ENCODE results near the gene SYN1. TPM values are rescaled to one million over a fixed set of nuclear protein-coding genes. Genes with fewer than 3 reads are reported as not detected.

The SYN1 gene
- total RNA-seq, 1 experiment from 2014 or later = 11.7 TPM

- Histone ChIP-seq H3K23ac (ENCODE audit: insufficient read length, low read depth, low read length) (no peak overlapping the region), H3K23me2 (ENCODE audit: insufficient read length, low read depth, low read length, poor library complexity, severe bottlenecking) (peaks cover 4% of the 10 kb centered on the region), H4K91ac (ENCODE audit: insufficient read length, low read depth, low read length) (no peak overlapping the region), H2BK120ac (ENCODE audit: low read depth, low read length, poor library complexity, severe bottlenecking) (no peak overlapping the region), H3K9ac (ENCODE audit: extremely low read depth, insufficient read length, low read length) (no peak overlapping the region), H2AK5ac (ENCODE audit: insufficient read length, low read length) (no peak overlapping the region), H3K4me1 (ENCODE audit: insufficient read depth, low read length) (peaks cover 1% of the 10 kb centered on the region; the same call in 1 of the 2 replicates), H4K20me1 (ENCODE audit: control insufficient read depth, insufficient read depth, insufficient read length) (no peaks in the 10 kb centered on the region), H2BK5ac (ENCODE audit: insufficient read length, low read length) (no peak overlapping the region), H3K4ac (ENCODE audit: low read depth, low read length) (no peak overlapping the region), H2AFZ (ENCODE audit: low read length) (no peak overlapping the region), H3K27ac (ENCODE audit: insufficient read length, low read depth, low read length) (no peak overlapping the region), H2BK15ac (ENCODE audit: low read depth, low read length) (no peak overlapping the region), H3T11ph (ENCODE audit: low read length) (no peak overlapping the region), H4K5ac (ENCODE audit: insufficient read length, low read depth, low read length) (no peak overlapping the region), H3K27me3 (ENCODE audit: insufficient read depth, low read length) (no peaks in the 10 kb centered on the region), H4K8ac (replicated peaks; ENCODE audit: insufficient read length, low read depth, low read length) (no peak overlapping the region), H3K79me1 (ENCODE audit: insufficient read depth, low read depth, low read length, poor library complexity, severe bottlenecking) (no peaks in the 10 kb centered on the region), H3K9me3 (ENCODE audit: control insufficient read depth, low read depth, low read length) (peaks cover 16% of the 10 kb centered on the region), H3K4me2 (ENCODE audit: insufficient read depth, insufficient read length, low read length) (no peak overlapping the region), H2BK12ac (ENCODE audit: insufficient read length, low read depth, low read length) (no peak overlapping the region), H3K79me2 (ENCODE audit: insufficient read depth, low read length) (no peaks in the 10 kb centered on the region), H3K56ac (ENCODE audit: insufficient read length, low read depth, low read length) (no peak overlapping the region), H2BK20ac (ENCODE audit: low read depth, low read length, poor library complexity, severe bottlenecking) (no peak overlapping the region), H3K14ac (ENCODE audit: insufficient read depth, low read length) (no peak overlapping the region), H3K18ac (ENCODE audit: insufficient read length, low read depth, low read length) (no peak overlapping the region)
- no peak for DNase-seq
- H3K4me3 Mint-ChIP-seq = no peak overlapping the region; a peak in 1 of 5 replicates
- H3K36me3 Mint-ChIP-seq (ENCODE audit: insufficient read depth in 1 of 3, low read depth in 3 of 3) = peaks cover 3 to 12% (median 7%) of the 10 kb centered on the region in 3 experiments; a peak in 5 of 7 replicates
- TF ChIP-seq CTCF (conservative IDR thresholded peaks at IDR 0.05) = no peak
- H3K9me3 Mint-ChIP-seq = peaks cover 69 to 82% of the 10 kb centered on the region in 2 experiments
- no peaks in the 10 kb centered on the region for H3K27me3 Mint-ChIP-seq (ENCODE audit: low read depth)
- no peak overlapping the region; a peak in 1 of 7 replicates for H3K27ac Mint-ChIP-seq
- peaks cover 14 to 31% of the 10 kb centered on the region in 2 experiments for H3K4me1 Mint-ChIP-seq
- WGBS (ENCODE audit: extremely low coverage, insufficient read length, low lambda C conversion rate) = no CpG with 5 or more reads among the region's 3 CpGs
Measured at GRCh38 chrX:47577901-47578300, 41.8 kb downstream of the SYN1 start.
